Activated naive CD4-positive, alpha-beta T cell treated with anti-CD3 and anti-CD28 coated beads, Interleukin-2, amount 50 U/mL, for 16 hours (primary cell): ENCODE results near the gene MDM4.
A peak's percentile ranks its signal among the peaks of the same experiment; 100 is the strongest.
"Not testable (repeated sequence)": the region's sequence is repeated elsewhere in the genome, so short reads cannot be mapped to it uniquely, and the experiment has no call there.

Experiments used
- DNase-seq: peaks from one replicate; pipeline ENCODE4 v3.0.0-alpha.2; 2020

Gene MDM4

DNA sequence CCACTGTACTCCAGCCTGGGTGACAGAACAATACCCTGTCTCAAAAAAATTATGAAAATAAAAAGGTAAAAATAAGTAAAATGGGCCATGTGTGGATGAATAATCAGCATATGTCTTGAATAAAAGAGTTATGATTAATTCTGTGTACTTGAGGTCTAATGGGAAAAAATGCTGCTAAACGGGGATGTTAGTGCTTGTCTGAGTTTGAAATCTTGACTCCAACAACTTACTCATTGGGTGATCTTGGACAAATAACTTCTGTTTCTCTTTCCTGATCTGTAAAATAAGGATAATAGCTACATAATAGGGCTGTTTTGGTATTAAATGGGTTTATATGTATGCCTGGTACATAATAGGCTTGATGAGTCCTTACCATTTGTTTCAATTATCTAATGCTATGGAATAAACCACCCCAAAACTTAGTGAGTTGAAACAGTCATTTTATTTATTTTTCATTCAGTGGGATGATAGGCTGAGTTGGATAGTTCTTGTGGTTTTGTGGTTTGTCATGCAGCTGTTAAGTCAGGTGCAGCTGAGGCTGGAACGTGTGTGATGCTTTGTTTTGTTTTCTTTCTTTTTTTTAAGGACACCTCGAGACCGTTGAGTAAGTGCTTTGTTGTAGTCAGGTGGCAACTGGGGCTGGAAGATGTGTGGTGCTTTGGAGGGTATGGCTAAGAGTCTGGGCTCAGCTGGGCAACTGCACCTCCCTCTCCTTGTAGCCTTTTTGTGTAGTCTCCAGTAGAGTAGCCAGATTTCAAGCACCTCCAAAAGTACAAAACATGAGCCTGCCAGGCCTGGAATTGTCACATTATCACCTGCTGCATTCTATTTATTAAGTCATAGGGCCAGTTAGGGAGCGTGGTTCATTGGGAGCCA is 4.9 kb downstream of the MDM4 start:
- peak; percentile 47 for DNase-seq

GRCh38 chr1:204521941-204522521 is 5.8 kb downstream of the MDM4 start:
- DNase-seq: not testable (repeated sequence)

DNA sequence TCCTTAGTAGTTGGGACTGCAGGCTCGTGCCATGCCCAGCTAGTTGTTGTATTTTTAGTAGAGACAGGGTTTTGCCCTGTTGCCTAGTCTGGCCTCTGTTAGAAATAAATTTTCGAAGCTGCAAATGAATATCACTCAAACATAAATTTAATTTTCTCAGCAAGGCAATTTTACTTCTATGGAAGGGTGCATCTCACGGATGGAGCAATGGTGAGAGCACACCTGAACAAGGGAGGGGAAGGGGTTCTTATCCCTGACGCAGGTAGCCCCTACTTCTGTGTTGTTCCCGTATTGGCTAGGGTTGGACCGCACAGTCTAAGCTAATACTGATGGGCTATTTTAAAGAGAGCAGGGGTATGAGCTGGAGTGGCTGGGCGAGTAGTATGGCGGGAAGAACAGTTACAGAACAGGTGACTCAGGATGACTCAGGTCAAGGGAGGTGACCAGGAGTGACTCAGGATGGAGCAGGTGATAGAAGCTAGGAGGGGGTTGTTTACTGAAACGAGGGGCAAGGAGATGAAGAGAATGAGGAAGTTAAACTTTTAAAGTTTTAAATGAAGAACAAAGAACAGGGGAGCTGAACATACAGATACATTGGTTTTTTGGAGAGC is 7.5 kb downstream of the MDM4 start:
- DNase-seq: no peak

- no peak for DNase-seq
Measured at GRCh38 chr1:204524986-204525385, 8.8 kb downstream of the MDM4 start.

DNA sequence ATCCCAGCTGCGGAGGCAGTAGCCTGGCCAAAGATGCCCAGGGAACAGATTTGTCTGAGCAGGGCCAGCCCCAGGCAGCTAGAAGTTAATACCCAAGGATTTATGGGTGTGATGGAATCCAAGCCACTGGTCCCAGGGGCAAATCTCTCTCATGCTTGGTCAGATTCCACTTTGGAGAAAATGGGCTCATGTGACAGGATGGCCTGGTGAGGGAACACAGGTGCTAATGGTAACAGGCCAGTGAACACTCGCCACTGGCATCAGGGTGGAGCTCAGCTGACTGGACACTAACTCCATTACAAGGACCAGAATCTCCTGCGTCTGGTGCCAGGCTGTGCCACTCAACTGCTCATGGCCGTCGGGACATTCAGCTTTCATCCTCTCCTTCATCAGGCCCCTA is 12.0 kb downstream of the MDM4 start:
- no peak for DNase-seq

- DNase-seq: no peak
Measured at GRCh38 chr1:204528677-204529076, 12.5 kb downstream of the MDM4 start.

GRCh38 chr1:204529371-204529895 is 13.2 kb downstream of the MDM4 start:
- DNase-seq: no peak

GRCh38 chr1:204530932-204531331 is 14.7 kb downstream of the MDM4 start:
- DNase-seq: no peak

DNA sequence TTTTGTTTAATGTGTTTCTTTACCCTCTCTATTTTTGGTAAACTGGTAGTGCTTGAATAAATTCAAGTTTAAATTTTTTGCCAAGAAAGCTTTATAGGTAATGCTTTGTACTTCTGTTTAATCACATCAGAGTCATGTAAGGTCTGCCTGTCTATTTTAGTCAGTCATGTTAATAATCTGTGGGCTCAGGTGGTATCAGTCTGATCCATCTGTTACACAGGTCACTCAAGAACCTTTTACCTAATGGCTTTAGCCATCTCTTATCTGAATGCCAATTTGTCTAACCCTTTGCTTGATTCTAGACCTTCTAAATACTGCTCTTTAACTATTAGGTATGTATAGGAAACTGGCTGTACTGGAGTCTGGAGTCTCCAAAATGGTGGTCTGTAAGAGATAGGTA is 16.6 kb downstream of the MDM4 start:
- no peak for DNase-seq

- no peak for DNase-seq
Measured at GRCh38 chr1:204541626-204542025, 25.4 kb downstream of the MDM4 start.

DNA sequence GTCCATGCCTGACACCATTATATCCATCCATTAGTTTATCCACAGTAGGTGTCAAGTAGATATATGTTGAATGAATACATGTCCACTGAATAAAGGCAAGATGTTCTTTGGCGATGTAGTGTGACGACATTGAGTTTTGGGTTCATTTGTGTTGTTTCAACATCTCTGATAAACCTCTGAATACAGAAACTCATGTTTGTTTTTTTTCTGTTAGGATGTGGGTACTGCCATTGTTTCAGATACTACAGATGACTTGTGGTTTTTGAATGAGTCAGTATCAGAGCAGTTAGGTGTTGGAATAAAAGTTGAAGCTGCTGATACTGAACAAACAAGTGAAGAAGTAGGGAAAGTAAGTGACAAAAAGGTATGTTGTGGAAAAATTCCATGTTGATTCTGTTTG is 28.1 kb downstream of the MDM4 start:
- DNase-seq: no peak

- no peak for DNase-seq
Measured at GRCh38 chr1:204545202-204545601, 29.0 kb downstream of the MDM4 start.

DNA sequence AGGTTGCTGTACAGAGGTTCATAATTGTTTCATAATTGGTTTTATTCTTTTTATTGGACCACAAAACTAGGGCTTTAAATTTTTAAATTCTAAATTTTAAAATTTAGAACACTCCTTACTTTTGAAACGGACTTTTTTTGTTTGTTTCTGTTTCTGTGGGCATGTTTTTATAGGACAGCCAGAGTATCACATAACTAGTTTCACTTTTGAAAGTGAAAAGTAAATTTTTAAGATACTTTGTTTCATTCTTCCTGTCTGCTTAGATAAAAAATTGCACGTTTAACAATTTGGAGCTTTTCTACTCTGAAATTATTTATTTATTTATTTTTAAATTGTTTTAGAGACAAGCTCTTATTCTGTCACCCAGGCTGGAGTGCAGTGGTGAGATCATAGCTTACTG is 29.7 kb downstream of the MDM4 start:
- no peak for DNase-seq

DNA sequence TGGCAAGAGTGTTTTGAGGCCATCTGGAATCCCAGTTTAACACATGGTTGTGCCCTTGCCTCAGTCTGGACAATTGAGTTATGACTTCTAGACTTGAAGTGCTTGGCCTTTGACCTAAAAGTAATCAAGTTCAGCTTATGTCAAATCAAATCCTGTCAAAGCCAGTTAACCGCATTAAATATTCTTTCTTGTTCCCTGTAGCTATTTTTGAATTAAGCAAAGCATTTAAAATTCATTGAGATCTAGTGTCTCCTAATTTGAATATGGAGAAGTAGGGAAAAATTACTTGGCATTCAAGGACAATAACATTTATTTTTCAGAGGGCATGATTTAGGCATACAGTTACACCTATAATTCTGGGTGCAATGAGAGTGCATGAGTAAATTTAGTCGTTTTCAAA is 32.1 kb downstream of the MDM4 start:
- DNase-seq: no peak

GRCh38 chr1:204549313-204549712 is 33.1 kb downstream of the MDM4 start:
- DNase-seq: no peak

DNA sequence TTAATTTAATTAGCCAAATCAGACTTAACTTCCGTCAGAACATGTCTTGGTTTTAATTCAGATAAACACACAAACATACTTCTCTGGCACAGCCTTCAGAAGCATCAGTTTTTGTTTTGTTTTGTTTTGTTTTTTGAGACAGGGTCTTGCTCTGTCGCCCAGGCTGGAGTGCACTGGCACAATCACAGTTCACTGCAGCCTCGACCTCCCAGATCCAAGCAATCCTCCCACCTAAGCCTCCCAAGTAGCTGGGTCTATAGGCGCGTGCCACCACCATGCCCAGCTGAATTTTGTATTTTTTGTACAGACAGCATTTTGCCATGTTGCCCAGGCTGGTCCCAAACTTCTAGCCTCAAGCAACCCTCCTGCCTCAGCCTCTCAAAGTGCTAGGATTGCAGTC is 34.7 kb downstream of the MDM4 start:
- no peak for DNase-seq

- DNase-seq: no peak
Measured at GRCh38 chr1:204556458-204557052, 40.3 kb downstream of the MDM4 start.

DNA sequence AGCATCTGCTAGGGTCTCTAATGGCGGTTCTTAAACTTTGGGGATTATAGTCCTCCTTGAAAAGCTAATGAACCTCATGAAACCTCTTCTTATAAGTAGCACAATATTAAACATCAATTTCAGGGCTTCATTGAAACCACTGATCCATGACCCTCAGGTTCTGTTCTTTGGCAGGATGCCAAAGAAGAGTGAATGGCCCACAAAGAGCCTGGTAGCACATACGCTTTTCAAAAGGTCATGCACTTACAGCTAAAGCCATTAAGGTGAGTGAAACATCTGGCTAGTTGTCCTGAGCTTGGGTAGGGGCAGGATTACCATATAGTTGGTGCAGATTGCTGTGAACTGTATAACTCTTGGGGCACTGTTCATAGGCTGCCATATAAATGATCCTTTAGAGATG is 42.3 kb downstream of the MDM4 start:
- no peak for DNase-seq

DNA sequence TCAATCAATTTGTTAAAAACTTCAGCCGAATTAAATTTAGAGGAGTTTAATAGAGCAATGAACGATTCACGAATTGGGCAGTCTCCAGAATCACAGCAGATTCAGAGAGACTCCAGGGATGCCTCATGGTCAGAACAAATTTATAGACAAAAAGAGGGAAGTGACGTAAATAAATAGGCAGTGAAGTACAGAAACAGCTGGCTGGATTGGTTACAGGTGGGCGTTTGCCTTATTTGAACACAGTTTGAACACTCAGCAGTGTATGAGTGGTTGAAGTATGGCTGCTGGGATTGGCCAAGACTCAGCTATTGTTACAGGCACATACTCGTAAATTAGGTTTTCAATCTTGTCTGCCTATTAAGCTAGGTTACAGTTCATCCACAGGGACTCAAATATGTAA is 43.8 kb downstream of the MDM4 start:
- not testable (repeated sequence) for DNase-seq

DNA sequence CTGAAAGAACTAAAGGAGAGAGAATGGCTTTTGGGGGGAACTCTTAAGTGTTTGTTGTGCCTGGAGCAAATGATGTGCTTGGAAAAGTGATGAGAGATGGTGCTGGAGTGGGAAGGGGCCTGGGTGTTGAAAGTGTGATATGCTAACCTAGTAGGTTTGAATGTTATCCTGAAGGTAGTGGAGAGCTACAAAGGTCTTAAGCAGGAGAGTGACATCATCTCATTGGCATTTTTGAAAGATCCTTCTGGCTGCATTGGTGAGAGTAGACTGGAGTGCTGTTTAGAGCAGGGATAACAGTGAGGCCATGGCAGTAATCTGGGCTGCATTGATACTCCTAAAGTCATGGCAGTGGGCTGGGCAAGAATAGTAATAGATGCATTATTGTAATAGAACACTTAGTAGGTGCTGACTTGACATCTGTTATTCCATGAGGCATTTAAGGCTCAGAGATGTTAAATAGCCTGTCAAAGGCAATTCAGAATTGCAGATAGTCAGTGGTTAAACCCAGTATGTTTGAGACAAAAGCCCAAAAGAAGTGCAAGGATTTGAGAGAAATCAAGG is 44.5 kb downstream of the MDM4 start:
- DNase-seq: no peak

DNA sequence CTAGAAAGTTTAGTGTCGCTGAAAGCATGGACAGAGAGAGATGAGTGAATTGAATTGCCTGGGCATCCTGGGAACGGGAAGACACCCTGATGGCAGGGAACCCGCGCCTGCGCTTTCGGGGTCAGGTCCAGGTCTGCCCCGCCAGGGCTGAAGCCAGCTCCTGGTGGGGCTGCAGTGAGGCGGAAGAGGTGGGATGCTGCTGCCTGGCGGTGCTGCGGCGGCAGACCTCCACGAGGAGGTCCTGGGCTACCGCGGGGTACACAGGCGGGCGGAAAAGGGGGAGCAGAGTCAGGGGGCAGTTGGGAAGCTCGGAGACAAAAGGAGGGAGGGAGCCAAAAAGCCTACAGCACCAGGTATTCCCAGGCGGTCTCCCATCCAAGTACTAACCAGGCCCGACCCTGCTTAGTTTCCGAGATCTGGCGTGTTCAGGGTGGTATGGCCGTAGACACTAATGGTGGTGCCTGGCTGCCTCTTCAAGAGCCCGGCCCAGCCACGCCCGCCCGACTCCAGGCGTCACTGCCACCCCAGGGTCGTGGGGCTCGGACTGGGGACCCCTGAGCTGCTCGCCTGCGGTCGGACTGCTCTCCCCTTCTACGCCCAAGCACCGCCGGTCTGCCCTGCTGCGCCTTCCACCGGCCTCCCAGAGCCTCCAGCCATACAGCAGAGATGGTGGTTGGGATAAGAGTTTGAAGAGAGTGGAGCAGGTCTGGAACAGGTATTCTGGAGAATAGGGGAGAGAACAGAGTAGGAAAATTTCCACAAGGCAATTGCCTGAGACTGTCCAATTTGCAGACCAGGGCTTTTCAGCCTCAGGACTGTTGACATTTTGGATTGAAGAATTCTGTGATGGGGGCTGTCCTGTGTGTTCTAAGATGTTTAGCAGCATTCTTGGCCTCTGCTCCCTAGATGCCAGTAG is 46.1 kb downstream of the MDM4 start:
- DNase-seq: no peak

DNA sequence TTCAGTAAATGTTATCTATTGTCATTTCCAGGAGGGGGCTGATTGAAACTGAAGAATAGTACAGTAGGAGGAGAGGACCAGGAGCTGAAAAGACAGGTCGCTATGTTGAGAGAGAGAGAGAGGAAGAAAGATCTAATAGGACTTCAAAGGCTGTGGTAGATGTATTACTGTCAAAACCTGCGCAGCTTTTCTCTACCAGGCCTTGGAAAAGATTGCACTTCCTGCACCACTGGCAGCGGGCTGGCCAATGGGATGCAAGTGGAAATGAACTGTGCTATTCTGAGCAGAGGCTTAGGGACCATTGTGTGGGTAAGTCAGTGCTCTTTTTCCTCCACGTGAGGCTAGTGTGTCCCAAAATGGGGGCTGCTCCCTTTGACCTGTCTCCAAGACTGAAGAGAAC is 47.1 kb downstream of the MDM4 start:
- DNase-seq: no peak
